B cell (primary cell): ENCODE data around the gene TMED10. TPM values are rescaled to one million over a fixed set of nuclear protein-coding genes. Genes with fewer than 3 reads are reported as not detected.
A peak's percentile ranks its signal among the peaks of the same experiment; 100 is the strongest.

ENCODE experiments used
- ATAC-seq: fragments of 200-7000 bp; cut with Tn5 transposase; one replicate; pipeline ENCODE4 v1.10.0; 2021; ENCODE audit warnings: low read depth, mild to moderate bottlenecking, moderate number of reproducible peaks, moderate library complexity
- CTCF ChIA-PET: fragments of 350-600 bp; sonication (Branson Sonifier 250); formaldehyde crosslinking; loops from one replicate; lab custom pipeline; 2021; ENCODE audit warnings: antibody characterized with exemption, inconsistent platforms; lab: Charles Lee
- POLR2A ChIA-PET: fragments of 350-600 bp; sonication (Branson Sonifier 250); formaldehyde crosslinking; loops from one replicate; lab custom pipeline; 2021; ENCODE audit warnings: antibody characterized with exemption; lab: Charles Lee
- DNase-seq: peaks from one replicate; pipeline ENCODE4 v3.0.0; 2013
- H2AFZ ChIP-seq: 2 replicates; pipeline ENCODE4 v1.6.1; 2012; ENCODE audit warnings: mild to moderate bottlenecking, low read depth, low read length; ENCODE audit not compliant: insufficient read depth, poor library complexity, severe bottlenecking
- H3K27ac ChIP-seq, 2 donors: 1 replicate in 1 of 2; 2 replicates in 1 of 2; pipeline ENCODE4 v1.5.1; 2012 to 2013; ENCODE audit warnings: low read length in 2 of 2, mild to moderate bottlenecking in 2 of 2, moderate library complexity in 1 of 2
- H3K27me3 ChIP-seq, 4 experiments: fragments of 200-600 bp in 1 of 4; sonication (generic) in 1 of 4; replicated peaks in 1 of 4; 1 replicate in 2 of 4; 2 replicates in 2 of 4; pipeline versions ENCODE4 v1.6.1 to v1.7.0; 2013 to 2016; ENCODE audit warnings: low read length in 3 of 4, mild to moderate bottlenecking in 2 of 4, mixed read lengths in 1 of 4, moderate library complexity in 1 of 4; ENCODE audit not compliant: insufficient read depth in 4 of 4, control insufficient read depth in 3 of 4; ENCODE audit errors: control extremely low read depth in 1 of 4
- H3K36me3 ChIP-seq, 2 experiments: replicated peaks in 1 of 2; 1 replicate in 1 of 2; 2 replicates in 1 of 2; pipeline versions ENCODE4 v1.6.1 to v1.7.1; 2013; ENCODE audit warnings: low read length in 1 of 2; ENCODE audit not compliant: insufficient read depth in 2 of 2, control insufficient read depth in 1 of 2; ENCODE audit errors: control extremely low read depth in 1 of 2, extremely low read depth in 1 of 2
- H3K4me1 ChIP-seq, 2 donors: fragments of 200-600 bp in 1 of 2; sonication (generic) in 1 of 2; 1 replicate in 1 of 2; 2 replicates in 1 of 2; pipeline versions ENCODE4 v1.5.1 to v1.6.1; 2013 to 2017; ENCODE audit warnings: low read length in 2 of 2; ENCODE audit not compliant: control insufficient read depth in 2 of 2, insufficient read depth in 2 of 2
- H3K4me2 ChIP-seq: replicated peaks from 2 replicates; pipeline ENCODE3; 2012; ENCODE audit warnings: mild to moderate bottlenecking, low read depth, low read length; ENCODE audit not compliant: poor library complexity, severe bottlenecking
- H3K4me3 ChIP-seq, 5 experiments: fragments of 200-600 bp in 1 of 5; sonication (generic) in 1 of 5; 1 replicate in 3 of 5; 2 replicates in 2 of 5; pipeline versions ENCODE4 v1.5.1 to v1.7.0; 2011 to 2016; ENCODE audit warnings: low read length in 4 of 5, mild to moderate bottlenecking in 4 of 5, low read depth in 2 of 5, control low read depth in 1 of 5, moderate library complexity in 1 of 5; ENCODE audit not compliant: insufficient read depth in 1 of 5; ENCODE audit errors: control extremely low read depth in 1 of 5, extremely low read depth in 1 of 5
- H3K79me2 ChIP-seq: fragments of 200-600 bp; sonication (generic); one replicate; pipeline ENCODE4 v1.6.0; 2016; ENCODE audit warnings: low read length; ENCODE audit not compliant: control insufficient read depth, insufficient read depth
- H3K9ac ChIP-seq: fragments of 200-600 bp; sonication (generic); 2 replicates; pipeline ENCODE4 v1.6.1; 2017; ENCODE audit warnings: mild to moderate bottlenecking, low read length, moderate library complexity
- H3K9me3 ChIP-seq, 3 donors: one replicate each; pipeline versions ENCODE4 v1.6.1 to v1.7.1; 2013; ENCODE audit warnings: low read length in 2 of 3; ENCODE audit not compliant: control insufficient read depth in 2 of 3, insufficient read depth in 1 of 3; ENCODE audit errors: control extremely low read depth in 1 of 3
- H4K20me1 ChIP-seq: 2 replicates; pipeline ENCODE4 v1.6.0; 2012; ENCODE audit warnings: mild to moderate bottlenecking, low read length; ENCODE audit not compliant: insufficient read depth, control insufficient read depth, poor library complexity, severe bottlenecking
- H3K27ac Mint-ChIP-seq: one replicate; pipeline ENCODE4 v1.8.0; 2021; ENCODE audit warnings: mixed read lengths
- H3K27me3 Mint-ChIP-seq: one replicate; pipeline ENCODE4 v1.8.0; 2021; ENCODE audit warnings: mixed read lengths
- H3K4me1 Mint-ChIP-seq: one replicate; pipeline ENCODE4 v1.8.0; 2021; ENCODE audit warnings: mixed read lengths
- H3K4me3 Mint-ChIP-seq: one replicate; pipeline ENCODE4 v1.8.0; 2021; ENCODE audit warnings: mixed read lengths
- H3K9me3 Mint-ChIP-seq: one replicate; pipeline ENCODE4 v1.8.0; 2022; ENCODE audit warnings: mixed read lengths; ENCODE audit not compliant: insufficient read depth
- EZH2 ChIP-seq: IDR thresholded peaks from 2 replicates; pipeline ENCODE4 v1.6.1; 2012; ENCODE audit warnings: borderline replicate concordance, low read depth, mild to moderate bottlenecking, moderate library complexity, low read length; ENCODE audit not compliant: insufficient read depth, poor library complexity, severe bottlenecking
- WGBS: methylation state at CpG from one replicate; pipeline ENCODE4 v1.1.5; 2013; ENCODE audit warnings: missing lambda C conversion rate; ENCODE audit not compliant: insufficient coverage; 5-methylcytosine and 5-hydroxymethylcytosine counted together
- intact Hi-C: fragments of 100-400 bp; cut with micrococcal nuclease; formaldehyde crosslinking; loops from one replicate; pipeline ENCODE4 v1.10.0; 2022
- polyA plus RNA-seq: library from polyadenylated mRNA; depleted of rRNA; stranded (reverse); fragments of >200 nt; gene quantifications from 2 replicates; pipeline ENCODE4 v1.2.3, GENCODE V29; 2012
- total RNA-seq, 2 donors: library from RNA; stranded (reverse); fragments of 120-200 nt in 1 of 2; gene quantifications; 1 replicate in 1 of 2; 2 replicates in 1 of 2; pipeline versions ENCODE4 v1.2.3 to v1.2.4, GENCODE V29; 2013 to 2022
- TF ChIP-seq, protein P1 (sequence below): fragments of 200-600 bp; IDR thresholded peaks from one replicate; pipeline ENCODE4 v1.8.0; 2022; ENCODE audit warnings: antibody characterized with exemption, mild to moderate bottlenecking

TMED10 gene
- total and polyA plus RNA-seq, 2 donors (not counting 1 experiment from before 2014, with no cell fraction given) = 72.0 to 111 TPM

DNA sequence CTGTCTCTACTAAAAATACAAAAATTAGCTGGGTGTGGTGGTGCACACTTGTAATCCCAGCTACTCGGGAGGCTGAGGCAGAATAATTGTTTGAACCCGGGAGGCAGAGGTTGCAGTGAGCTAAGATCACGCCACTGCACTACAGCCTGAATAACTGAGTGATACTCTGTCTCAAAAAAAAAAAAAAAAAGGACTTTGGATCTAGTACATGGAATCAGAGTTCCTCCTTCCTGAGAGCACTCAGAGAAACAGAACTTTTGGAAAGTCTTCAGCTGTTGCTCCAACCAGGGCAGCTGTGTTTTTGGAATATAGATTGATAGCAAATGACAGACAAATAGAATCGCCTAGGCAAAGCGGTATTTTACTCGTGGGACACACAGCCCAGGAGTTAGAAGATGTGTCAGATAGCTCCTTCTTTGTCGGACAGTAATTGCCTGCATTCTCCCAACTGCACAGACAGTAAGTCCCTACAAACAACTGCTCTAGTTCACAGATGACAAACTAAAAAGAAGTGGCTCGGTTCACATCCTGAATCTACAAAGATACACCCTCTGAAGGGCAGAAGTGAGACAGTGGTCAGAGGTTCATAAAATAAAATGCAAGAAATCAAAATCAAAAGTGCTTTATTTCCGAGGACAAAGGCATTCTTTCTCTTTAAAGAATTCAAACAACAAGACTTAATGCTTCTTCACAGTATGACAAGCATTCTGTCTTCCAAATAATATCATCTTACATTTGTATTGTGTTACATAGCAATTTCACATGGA lies 32.5 kb downstream of the TMED10 start:
- H3K9me3 Mint-ChIP-seq = no peaks in the 10 kb centered on the region
- Histone ChIP-seq H3K9me3 (peaks cover 0 to 3% (median 0%) of the 10 kb centered on the region in 3 donors), H3K4me1 (peaks cover 22 to 32% of the 10 kb centered on the region in 2 donors), H3K4me2 (no peak overlapping the region), H3K4me3 (no peak overlapping the region), H2AFZ (no peak overlapping the region), H3K36me3 (peaks cover 7 to 30% of the 10 kb centered on the region in 2 experiments), H3K9ac (no peak overlapping the region), H3K27me3 (no peaks in the 10 kb centered on the region), H3K27ac (no peak overlapping the region), H3K79me2 (peaks cover 56% of the 10 kb centered on the region), H4K20me1 (no peaks in the 10 kb centered on the region)
- intact Hi-C loops = no loop called here
- CTCF ChIA-PET = interaction anchor here (0.7 to 12.7 kb wide), 4 partner anchors 9 to 382 kb away, joined by 3 to 266 read pairs (median 4); no protein-coding TSS in a partner anchor
- no peaks in the 10 kb centered on the region for H3K27me3 Mint-ChIP-seq
- peaks cover 45% of the 10 kb centered on the region for H3K4me1 Mint-ChIP-seq
- ATAC-seq (no peak), DNase-seq (no peak)
- H3K4me3 Mint-ChIP-seq = no peak overlapping the region
- TF ChIP-seq EZH2 = no peak
- TF ChIP-seq, protein P1, sequence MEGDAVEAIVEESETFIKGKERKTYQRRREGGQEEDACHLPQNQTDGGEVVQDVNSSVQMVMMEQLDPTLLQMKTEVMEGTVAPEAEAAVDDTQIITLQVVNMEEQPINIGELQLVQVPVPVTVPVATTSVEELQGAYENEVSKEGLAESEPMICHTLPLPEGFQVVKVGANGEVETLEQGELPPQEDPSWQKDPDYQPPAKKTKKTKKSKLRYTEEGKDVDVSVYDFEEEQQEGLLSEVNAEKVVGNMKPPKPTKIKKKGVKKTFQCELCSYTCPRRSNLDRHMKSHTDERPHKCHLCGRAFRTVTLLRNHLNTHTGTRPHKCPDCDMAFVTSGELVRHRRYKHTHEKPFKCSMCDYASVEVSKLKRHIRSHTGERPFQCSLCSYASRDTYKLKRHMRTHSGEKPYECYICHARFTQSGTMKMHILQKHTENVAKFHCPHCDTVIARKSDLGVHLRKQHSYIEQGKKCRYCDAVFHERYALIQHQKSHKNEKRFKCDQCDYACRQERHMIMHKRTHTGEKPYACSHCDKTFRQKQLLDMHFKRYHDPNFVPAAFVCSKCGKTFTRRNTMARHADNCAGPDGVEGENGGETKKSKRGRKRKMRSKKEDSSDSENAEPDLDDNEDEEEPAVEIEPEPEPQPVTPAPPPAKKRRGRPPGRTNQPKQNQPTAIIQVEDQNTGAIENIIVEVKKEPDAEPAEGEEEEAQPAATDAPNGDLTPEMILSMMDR = no peak
- H3K27ac Mint-ChIP-seq = no peak overlapping the region
- whole genome bisulfite sequencing = 100% methylated on average over 6 of the region's 9 CpGs
- POLR2A ChIA-PET = interaction anchor here (0.5 to 0.7 kb wide), 2 partner anchors 31 to 111 kb away, joined by 4 read pairs; no protein-coding TSS in a partner anchor

- Histone ChIP-seq H2AFZ (no peak overlapping the region), H4K20me1 (no peaks in the 10 kb centered on the region), H3K79me2 (peaks cover 62% of the 10 kb centered on the region), H3K4me3 (no peak overlapping the region), H3K4me2 (no peak overlapping the region), H3K4me1 (peaks cover 33 to 45% of the 10 kb centered on the region in 2 donors), H3K9ac (no peak overlapping the region), H3K27ac (peak overlapping the region in 1 of 2 donors; percentile 35), H3K27me3 (no peaks in the 10 kb centered on the region), H3K36me3 (peaks cover 1 to 25% of the 10 kb centered on the region in 2 experiments), H3K9me3 (peaks cover 0 to 3% (median 0%) of the 10 kb centered on the region in 3 donors)
- no peak overlapping the region for H3K27ac Mint-ChIP-seq
- no peak overlapping the region for H3K4me3 Mint-ChIP-seq
- peaks cover 49% of the 10 kb centered on the region for H3K4me1 Mint-ChIP-seq
- ChIA-PET CTCF (interaction anchor here (1.3 to 12.7 kb wide), 3 partner anchors 12 to 167 kb away, joined by 4 to 266 read pairs (median 17); no protein-coding TSS in a partner anchor), POLR2A (interaction anchor here (0.6 kb wide), 1 partner anchor 156 kb away, joined by 5 read pairs; no protein-coding TSS in a partner anchor)
- no peak for DNase-seq
- no peaks in the 10 kb centered on the region for H3K27me3 Mint-ChIP-seq
- no CpG with 5 or more reads among the region's 1 CpG for WGBS
- no peak for TF ChIP-seq EZH2
- no peaks in the 10 kb centered on the region for H3K9me3 Mint-ChIP-seq
- intact Hi-C loops = no loop called here
- ATAC-seq = no peak
These were observed 33.9 kb downstream of the TMED10 start for GRCh38 chr14:75142494-75142893.
